Measurements from ENCODE around the gene WDR46.

Gene WDR46

GRCh38 chr6:33288921-33289783 lies at the start of gene WDR46, which contains the start of gene PFDN6:
Gene WDR46 (minus strand): TSS chr6:33289239. CDS start chr6:33289170, 69 bp downstream.
Gene PFDN6 (plus strand): TSS chr6:33289601. CDS start chr6:33289857, 256 bp downstream.
- peak; percentile 88 for DNase-seq

DNA sequence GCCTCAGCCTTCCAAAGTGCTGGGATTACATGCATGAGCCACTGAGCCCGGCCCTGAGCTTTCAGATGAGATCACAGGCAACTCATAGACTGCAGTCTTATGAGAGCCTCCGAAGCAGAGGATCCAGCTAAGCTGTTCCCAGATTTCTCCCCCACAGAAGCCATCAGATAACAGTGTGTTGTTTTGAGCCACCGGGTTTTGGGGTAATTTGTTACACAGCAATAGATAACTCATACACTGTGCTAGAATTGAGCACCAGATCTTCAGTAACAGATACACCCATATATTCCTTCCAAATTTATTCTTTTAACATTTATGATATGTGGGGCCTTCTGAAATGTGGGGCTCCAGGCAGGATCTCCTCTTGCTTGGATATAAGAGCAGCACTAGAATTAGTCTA lies 47.5 kb upstream of the WDR46 start:
- no peak for DNase-seq

DNA sequence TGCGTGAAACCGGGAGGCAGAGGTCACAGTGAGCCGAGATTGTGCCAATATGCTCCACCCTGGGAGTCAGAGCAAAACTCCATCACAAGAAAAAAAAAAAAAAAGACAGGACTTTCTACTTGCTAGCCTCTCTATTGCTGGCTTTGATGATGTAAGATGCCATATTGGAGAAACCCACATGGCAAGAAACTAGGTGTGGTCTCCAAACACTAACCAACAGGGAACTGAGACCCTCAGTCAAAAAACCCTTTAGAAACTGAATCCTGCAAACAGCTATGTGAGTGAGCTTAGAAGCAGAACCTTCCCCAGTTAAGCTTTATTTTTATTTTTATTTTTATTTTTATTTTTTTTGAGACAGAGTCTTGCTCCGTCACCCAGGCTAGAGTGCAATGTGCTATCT lies 46.9 kb upstream of the WDR46 start:
- no peak for DNase-seq

- no peak for DNase-seq
Observed at GRCh38 chr6:33333666-33334065, 44.6 kb upstream of the WDR46 start.

DNA sequence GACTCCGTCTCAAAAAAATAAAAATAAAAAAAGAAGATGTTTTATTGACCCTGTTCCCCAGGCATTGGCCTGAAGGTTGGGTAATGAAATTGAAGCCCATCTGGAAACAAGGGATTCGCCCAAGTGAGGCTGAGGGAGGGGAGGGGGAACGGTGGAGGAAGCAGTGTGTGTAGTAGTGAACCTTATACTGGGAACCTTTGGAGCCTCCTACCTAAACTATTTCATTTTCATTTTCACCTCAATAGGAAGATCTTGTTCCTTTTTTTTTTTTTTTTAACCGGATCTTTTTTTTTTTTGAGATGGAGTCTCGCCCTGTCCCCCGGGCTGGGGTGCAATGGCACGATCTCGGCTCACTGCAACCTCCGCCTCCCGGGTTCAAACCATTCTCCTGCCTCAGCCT lies 41.7 kb upstream of the WDR46 start:
- no peak for DNase-seq

DNA sequence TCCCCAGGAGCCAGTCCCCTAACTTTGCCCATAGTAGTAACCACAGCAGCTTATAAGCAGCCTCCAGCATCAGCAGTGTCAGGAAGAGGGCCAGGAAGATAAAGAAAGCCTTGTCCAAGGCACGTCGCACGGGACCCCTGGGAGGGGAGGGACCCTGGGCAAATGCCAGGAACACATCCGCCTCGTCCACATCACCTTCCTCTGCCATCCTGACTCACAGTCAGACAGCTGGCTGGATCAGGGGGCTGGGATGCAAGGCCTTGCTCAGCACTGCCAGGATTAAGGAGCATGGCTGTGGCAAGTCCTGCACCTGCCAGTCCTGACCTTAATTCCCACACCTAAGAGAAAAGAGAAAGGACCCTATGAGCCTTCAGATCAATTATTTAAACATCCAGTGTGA lies 40.0 kb upstream of the WDR46 start:
- DNase-seq, result no peak

- no peak for DNase-seq
Observed at GRCh38 chr6:33324125-33324524, 35.1 kb upstream of the WDR46 start.

GRCh38 chr6:33323623-33323948 lies 34.5 kb upstream of the WDR46 start:
- no peak for DNase-seq

DNA sequence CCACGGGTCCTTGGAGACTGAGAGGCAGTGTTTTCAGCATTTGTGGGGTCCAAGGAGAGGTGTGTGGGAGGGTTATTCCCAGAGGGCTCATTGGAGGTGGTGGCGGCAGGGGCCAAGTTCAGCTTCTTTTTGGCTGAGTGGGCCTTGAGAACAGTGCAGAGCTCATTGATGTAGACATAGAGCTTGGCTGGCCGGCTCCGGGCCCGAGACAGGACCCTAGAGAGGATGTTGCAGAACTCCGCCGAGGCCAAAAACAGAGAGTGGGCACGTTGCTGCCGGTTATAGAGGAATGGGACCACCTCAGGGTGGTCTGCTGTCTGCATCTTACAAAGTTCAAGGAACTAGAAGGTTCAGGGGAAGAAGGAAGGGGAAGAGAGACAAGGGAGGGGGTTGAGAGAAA lies 32.2 kb upstream of the WDR46 start:
- DNase-seq, result no peak

DNA sequence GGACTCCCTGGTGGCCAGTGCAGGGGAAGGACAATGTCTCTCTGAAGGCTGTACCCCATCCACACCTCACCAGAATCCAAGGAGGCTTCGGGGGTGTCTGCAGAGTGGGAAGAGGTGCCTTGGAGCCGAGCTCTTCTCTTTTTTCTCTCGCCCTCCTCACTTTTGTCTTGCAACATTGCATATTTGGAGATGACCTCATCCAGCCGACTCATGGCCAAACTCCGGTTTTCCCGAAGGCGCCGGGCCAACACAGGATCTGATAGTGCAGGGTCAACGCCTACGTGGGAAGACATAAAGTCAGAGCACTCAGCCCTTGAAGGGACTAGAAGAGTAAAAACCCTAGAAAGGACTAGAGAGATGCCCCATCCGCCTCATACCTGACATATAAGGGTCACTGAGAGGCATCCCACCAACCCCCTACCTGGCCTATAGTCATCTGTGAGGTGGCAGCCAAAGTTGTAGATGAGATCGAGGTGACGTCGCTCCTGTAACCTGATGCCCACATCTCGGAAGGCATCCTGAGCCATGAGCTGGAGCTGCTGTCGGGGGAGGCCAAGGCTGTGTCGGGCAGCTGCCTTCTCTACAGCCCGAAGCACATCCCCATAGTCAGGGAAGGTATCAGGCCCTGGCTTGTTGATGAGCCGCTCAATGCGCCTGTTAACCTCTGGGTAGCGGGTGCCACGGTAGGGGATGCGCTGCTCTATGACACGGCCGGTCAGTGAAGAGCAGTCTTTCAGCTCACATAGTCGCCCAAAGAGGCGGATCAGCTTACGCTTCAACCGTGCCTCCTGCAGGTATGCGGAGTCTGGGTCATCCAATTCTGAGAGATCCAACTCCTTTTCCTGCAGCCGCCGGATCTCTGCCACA lies 31.5 kb upstream of the WDR46 start:
- no peak for DNase-seq

DNA sequence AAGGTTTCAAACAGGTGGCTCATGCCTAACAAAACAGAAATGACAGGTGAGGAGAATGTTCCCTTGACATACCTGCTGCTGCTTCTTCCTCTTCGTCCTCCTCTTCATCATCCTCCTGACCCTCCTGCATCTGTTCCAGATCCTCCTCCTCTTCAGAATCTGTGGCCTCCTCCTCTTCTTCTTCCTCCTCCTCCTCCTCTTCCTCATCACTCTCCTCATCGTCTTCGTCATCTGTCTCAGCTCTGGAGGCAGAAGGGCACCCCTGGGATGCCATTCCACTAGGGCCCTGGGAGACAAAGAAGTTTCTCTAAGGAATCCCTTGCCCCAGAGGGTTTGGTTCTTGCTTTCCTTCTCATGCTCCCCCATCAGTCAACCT lies 30.9 kb upstream of the WDR46 start:
- no peak for DNase-seq

DNA sequence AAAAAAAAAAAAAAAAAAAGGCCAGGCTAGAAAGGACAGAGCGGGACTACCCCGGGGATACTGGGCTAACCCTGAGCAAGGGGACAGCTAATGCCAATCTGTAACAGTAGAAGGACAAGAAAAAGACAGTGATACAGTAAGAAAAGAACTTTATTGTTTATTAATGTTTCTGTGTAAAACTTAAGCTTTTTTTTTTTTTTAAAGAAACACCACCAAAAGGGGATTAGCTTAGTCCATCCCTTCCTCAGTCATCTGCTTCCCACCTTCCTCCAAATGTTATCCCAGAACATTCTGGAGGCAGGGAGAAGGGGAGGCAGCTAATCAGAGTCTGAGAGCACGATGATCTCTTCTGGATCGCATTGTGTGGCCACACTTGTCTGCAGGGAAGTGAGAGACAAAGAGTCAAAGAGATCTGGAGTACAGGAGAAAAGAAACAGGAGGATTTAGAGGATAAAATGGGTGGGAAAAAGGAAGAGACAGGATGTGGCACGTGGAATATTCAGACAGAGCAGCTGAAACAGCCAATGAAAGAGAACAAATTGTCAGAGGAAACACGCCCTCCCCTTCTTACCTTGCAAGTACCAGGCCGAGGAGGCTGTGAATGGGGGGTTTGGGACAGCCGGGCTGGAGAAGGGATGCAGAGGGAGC lies 29.5 kb upstream of the WDR46 start:
- no peak for DNase-seq

DNA sequence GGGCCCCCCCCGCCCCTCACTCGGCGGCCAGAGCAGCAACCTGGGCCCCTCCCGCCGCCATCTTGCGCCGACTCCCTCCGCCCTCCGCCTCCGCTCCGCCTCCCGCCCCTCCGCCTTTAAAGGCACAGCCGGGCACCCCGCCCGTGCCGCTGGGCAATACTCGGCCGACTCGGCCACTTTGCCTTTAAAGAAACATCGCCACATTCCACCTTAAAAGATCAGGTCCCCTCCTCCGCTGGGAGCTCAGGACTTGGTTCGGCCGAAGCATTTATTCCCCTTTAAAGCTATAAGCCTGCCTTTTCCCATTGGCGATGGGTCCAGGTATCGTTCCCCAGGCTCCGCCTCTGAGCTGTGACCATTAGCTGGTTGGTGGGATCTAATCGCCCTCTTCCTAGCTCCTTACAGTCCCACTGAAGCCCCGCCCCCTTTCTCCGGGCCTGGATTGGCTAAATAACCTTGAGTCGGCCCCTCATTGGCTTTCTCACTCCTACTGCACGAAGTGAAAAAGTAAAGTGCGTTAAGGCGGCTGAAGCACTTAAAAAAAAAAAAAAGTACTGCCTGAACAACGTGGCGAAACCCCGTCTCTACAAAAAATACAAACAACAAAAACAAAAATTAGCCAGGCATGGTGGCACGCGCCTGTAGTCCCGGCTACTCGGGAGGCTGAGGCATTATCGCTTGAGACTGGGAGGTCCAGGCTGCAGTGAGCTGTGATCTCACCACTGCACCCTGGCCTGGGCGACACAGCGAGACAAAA lies 28.8 kb upstream of the WDR46 start, which contains the start of gene ZBTB22:
Gene ZBTB22, minus strand, starts transcription at position 76 of the 757 bp plus-strand sequence. CDS start 828 bp downstream, outside the sequence.
- peak; percentile 99 for DNase-seq

- DNase-seq, result no peak
Observed at GRCh38 chr6:33317419-33317668, 28.3 kb upstream of the WDR46 start.

DNA sequence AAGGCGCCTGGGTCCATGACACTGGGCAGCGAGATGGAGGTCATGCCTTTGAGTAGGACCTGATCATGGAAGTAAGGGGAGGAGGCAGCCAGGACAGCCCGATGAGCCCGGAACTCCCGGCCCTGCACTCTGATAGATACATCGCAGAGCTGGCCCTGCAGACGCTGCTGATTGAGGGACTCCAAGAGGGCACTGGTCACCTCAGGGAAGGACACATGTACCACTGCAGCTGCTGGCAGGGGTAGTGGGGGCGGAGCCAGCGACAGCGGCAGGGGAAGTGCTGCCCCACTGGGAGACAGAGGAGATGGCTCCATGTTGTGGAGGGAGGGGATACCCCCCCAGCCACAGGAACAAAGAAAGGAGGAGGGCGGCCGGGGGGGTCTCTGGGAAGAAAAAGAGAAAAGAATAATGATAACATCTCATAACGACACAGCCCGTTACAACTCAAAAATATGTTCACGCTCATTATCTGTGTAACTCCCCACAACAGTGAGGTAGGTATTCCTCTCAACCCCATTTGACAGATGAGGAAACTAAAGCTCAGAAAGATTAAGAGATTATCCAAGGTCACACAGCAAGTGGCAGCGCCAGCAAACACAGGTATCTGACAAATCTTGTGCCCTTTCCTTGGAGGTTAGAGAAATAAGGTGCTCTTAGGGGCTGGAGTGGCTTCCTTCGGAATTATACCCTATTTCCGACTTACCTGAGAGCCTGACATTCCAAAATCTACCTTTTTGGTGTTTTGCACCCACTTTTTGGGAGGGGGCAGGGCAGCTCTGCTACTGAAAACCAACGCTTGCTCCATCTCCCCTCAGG lies 27.8 kb upstream of the WDR46 start:
- DNase-seq, result no peak

DNA sequence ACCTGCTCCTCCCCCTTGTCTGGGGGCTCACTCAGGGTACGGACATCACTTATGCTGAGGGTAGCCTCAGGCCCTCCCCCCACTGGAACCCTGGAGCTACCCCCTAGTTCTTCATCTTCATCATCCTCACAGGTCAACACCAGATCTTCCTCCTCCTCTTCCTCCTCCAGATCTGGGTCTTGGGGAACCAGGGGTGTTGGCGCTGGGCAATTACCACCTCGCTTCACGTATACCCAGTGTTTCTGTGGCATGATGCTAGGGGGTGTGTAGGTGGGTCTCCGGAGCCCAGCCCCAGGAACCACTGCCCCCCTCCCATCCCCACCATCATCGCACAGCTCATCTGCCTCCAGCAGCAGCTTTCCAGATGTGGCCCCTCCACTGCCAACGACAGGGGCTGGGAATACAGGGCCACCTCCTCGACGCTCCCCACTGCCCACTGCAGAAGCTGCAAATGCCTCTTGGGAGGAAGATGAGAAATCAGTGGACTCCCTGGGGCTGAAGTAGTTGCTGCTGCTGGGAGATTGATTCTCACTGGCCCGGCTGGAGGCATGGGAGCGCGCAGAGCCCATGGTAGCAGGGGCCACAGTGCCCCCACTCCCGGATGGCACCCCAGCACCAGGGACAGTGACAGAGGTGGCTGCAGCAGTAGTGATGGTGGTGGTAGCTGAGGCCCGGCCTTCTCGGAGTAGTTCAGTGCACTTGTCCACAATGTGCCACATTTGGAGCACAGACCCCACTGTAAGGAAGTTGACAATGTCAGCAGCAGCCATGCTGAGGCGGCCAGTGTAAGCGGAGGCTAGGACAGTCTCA lies 27.0 kb upstream of the WDR46 start:
- DNase-seq, result no peak

DNA sequence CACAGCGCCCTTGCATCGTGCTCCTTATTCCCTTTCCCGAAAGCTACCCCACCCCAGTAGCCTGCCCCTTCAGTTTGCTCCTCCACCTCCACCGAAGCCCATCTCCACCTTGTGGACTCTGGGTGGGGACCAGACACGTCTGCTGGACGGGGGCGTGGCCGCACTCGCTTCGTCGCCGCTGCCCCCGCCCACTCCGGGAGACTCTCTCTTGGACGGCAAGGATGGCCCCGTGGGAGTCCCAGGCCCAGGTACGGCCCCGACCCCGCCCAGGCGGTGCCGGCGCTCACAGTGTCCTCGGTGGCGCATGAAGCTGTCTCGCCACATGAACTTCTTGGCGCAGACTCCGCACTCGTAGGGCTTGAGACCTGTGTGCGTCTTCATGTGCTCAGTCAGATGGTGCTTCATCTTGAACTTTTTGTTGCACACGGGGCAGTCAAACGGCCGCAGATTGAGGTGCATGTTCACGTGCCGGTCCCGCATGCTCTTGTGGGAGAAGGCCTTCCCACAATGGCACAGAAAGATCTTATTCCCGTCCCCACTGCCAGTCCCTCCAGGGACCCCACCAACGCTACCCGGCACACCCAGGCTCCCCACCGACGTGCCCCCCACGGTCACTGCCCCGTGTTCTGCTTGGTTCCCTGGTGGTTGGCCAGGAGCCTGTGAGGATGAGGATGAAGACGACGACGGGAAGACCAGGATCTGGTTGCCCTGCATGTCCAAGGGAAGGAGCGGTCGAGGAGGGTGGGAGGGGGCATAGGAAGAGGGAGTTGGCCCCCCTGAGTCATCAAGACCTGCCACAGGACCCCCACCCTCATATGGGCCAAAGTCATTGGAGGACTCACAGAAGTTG lies 26.1 kb upstream of the WDR46 start:
- DNase-seq, result peak; percentile 24

- DNase-seq, result peak; percentile 26
Observed at GRCh38 chr6:33314515-33314942, 25.5 kb upstream of the WDR46 start.

GRCh38 chr6:33313709-33314514 lies 24.9 kb upstream of the WDR46 start, which contains the start of gene TAPBP:
Gene TAPBP (minus strand): TSS chr6:33314078. CDS start chr6:33314041, 37 bp downstream.
- peak; percentile 39 for DNase-seq

Measured in DMS79 (cell line).